Omental fat pad (tissue), 4 donors: ENCODE data around the gene CRYGA. TPM values are rescaled to one million over a fixed set of nuclear protein-coding genes. Genes with fewer than 3 reads are reported as not detected.
"Not testable (repeated sequence)": the region's sequence is repeated elsewhere in the genome, so short reads cannot be mapped to it uniquely, and the experiment has no call there.

Source experiments
- ATAC-seq: fragments of 150-250 bp; one replicate; pipeline ENCODE4 v1.9.1; 2016; ENCODE audit warnings: mild to moderate bottlenecking, moderate library complexity; ENCODE audit not compliant: low FRiP score
- DNase-seq: peaks from one replicate; pipeline ENCODE4 v3.0.0-alpha.2; 2019; ENCODE audit warnings: low spot score
- CTCF ChIP-seq, 3 donors: fragments of 450-650 bp; IDR thresholded peaks; one replicate each; pipeline ENCODE4 v1.5.1; 2016 to 2017; ENCODE audit warnings: antibody characterized with exemption in 3 of 3, mild to moderate bottlenecking in 3 of 3, moderate library complexity in 2 of 3
- total RNA-seq, 4 donors: library from RNA; depleted of rRNA; stranded (reverse); fragments of >200 nt; gene quantifications; one replicate each; pipeline ENCODE4 v1.1.0, GENCODE V29; 2016

The CRYGA gene
- total RNA-seq, 4 donors from 2014 or later: not detected

- ATAC-seq (no peak), DNase-seq (no peak)
- no peak for TF ChIP-seq CTCF (IDR thresholded peaks at IDR 0.05)
These were observed 38.1 kb downstream of the CRYGA start for GRCh38 chr2:208125251-208125650.

GRCh38 chr2:208124013-208124715 lies 39.2 kb downstream of the CRYGA start, which contains the start of gene CRYGD:
CRYGD (minus strand) TSS chr2:208124524; CDS start chr2:208124473, 51 bp downstream.
- not testable (repeated sequence) for ATAC-seq, DNase-seq

- DNase-seq: no peak
- no peak for TF ChIP-seq CTCF (IDR thresholded peaks at IDR 0.05)
- ATAC-seq: no peak
These were observed 41.1 kb downstream of the CRYGA start for GRCh38 chr2:208122248-208122647.

- TF ChIP-seq CTCF (IDR thresholded peaks at IDR 0.05): no peak
These were observed 44.5 kb downstream of the CRYGA start for GRCh38 chr2:208118918-208119317.

GRCh38 chr2:208117390-208117789 lies 46.0 kb downstream of the CRYGA start:
- ATAC-seq, DNase-seq: not testable (repeated sequence)

More at GRCh38 chr2:208118918-208119317, 44.5 kb downstream of the CRYGA start:
- DNase-seq: no peak
- no peak for ATAC-seq

GRCh38 chr2:208112969-208113368 lies 50.4 kb downstream of the CRYGA start:
- no peak for TF ChIP-seq CTCF (IDR thresholded peaks at IDR 0.05)
- no peak for ATAC-seq
- DNase-seq: no peak

GRCh38 chr2:208112273-208112745 lies 51.1 kb downstream of the CRYGA start:
- ATAC-seq, DNase-seq: not testable (repeated sequence)

Other genes with a start within 250 kb of the CRYGA start
- gene PLEKHM3, start 138.1 kb downstream of the CRYGA start, total RNA-seq: 10 to 100 TPM; 14.1 to 31.4 (median 24.2) TPM
- gene CRYGD, start 39.1 kb downstream of the CRYGA start, total RNA-seq: not detected
- gene CRYGC, start 33.8 kb downstream of the CRYGA start, total RNA-seq: not detected
- not detected for gene CRYGB, start 17.4 kb downstream of the CRYGA start, total RNA-seq
- gene C2orf80, start 26.4 kb upstream of the CRYGA start, total RNA-seq: not detected
- gene IDH1, start 91.5 kb upstream of the CRYGA start, total RNA-seq: 100 to 1,000 TPM; 111 to 170 (median 125) TPM
- 10 to 100 TPM; 27.1 to 39.2 (median 35.1) TPM for gene PIKFYVE, start 102.7 kb upstream of the CRYGA start, total RNA-seq
- gene PTH2R, start 243.2 kb upstream of the CRYGA start, total RNA-seq: under 1 TPM in 1 of 4 donors, not detected in 3; 0.28 TPM